Left ventricle myocardium inferior (tissue), 1 donor: ENCODE measurements around the gene NELFCD. TPM values are rescaled to one million over a fixed set of nuclear protein-coding genes. Genes with fewer than 3 reads are reported as not detected.
"Not testable (repeated sequence)": the region's sequence is repeated elsewhere in the genome, so short reads cannot be mapped to it uniquely, and the experiment has no call there.

Source experiments
- DNase-seq: peaks from one replicate; pipeline ENCODE4 v3.0.0-alpha.2; 2020
- H3K27ac ChIP-seq: fragments of 200-600 bp; replicated peaks from 2 replicates; pipeline ENCODE4 v1.8.0; 2021
- H3K27me3 ChIP-seq: fragments of 200-600 bp; 2 replicates; pipeline ENCODE4 v1.8.0; 2021; ENCODE audit warnings: low read depth
- H3K36me3 ChIP-seq: fragments of 200-600 bp; 2 replicates; pipeline ENCODE4 v1.8.0; 2021
- H3K4me1 ChIP-seq: fragments of 200-600 bp; 2 replicates; pipeline ENCODE4 v1.8.0; 2021
- H3K4me3 ChIP-seq: fragments of 200-600 bp; 2 replicates; pipeline ENCODE4 v1.8.0; 2021; ENCODE audit warnings: mild to moderate bottlenecking, moderate library complexity
- H3K9me3 ChIP-seq: fragments of 200-600 bp; replicated peaks from 2 replicates; pipeline ENCODE4 v1.8.0; 2021
- CTCF ChIP-seq: fragments of 200-600 bp; IDR thresholded peaks from 2 replicates; pipeline ENCODE4 v1.8.0; 2021; ENCODE audit warnings: antibody characterized with exemption, mild to moderate bottlenecking, borderline replicate concordance
- intact Hi-C: fragments of 100-400 bp; cut with micrococcal nuclease; formaldehyde crosslinking; loops from one replicate; pipeline ENCODE4 v1.11.0; 2022
- total RNA-seq: library from RNA; stranded (reverse); fragmentation: NEBNext Ultra II Directional; extraction: Animal tissue kit (Norgen Biotek cat#: 25700); gene quantifications from one replicate; pipeline ENCODE4 v1.2.1, GENCODE V29; 2021
- donor health status: DM: no; HTN: yes; CAD: no; lungs with severe emphysema.

The NELFCD gene
- total RNA-seq, 1 donor from 2014 or later = 30.4 TPM

- Histone ChIP-seq H3K4me3 (no peak overlapping the region), H3K4me1 (peaks cover 4% of the 10 kb centered on the region), H3K9me3 (no peaks in the 10 kb centered on the region), H3K27ac (no peak overlapping the region), H3K27me3 (no peaks in the 10 kb centered on the region), H3K36me3 (no peaks in the 10 kb centered on the region)
- DNase-seq = no peak
- TF ChIP-seq CTCF = no peak
- intact Hi-C loops = no loop called here
Observed at GRCh38 chr20:58942549-58942948, 38.5 kb upstream of the NELFCD start.

GRCh38 chr20:58944610-58945009, 36.4 kb upstream of the NELFCD start:
- Histone ChIP-seq H3K27me3 (no peaks in the 10 kb centered on the region), H3K4me3 (no peak overlapping the region), H3K4me1 (peaks cover 4% of the 10 kb centered on the region), H3K36me3 (no peaks in the 10 kb centered on the region), H3K27ac (no peak overlapping the region), H3K9me3 (no peaks in the 10 kb centered on the region)
- DNase-seq = no peak
- intact Hi-C loops = no loop called here
- no peak for TF ChIP-seq CTCF

- Histone ChIP-seq H3K27me3 (no peaks in the 10 kb centered on the region), H3K36me3 (no peaks in the 10 kb centered on the region), H3K27ac (no peak overlapping the region), H3K4me1 (peaks cover 4% of the 10 kb centered on the region), H3K4me3 (no peak overlapping the region), H3K9me3 (no peaks in the 10 kb centered on the region)
- intact Hi-C loops = no loop called here
- no peak for DNase-seq
- TF ChIP-seq CTCF = no peak
Observed at GRCh38 chr20:58945965-58946631, 35.0 kb upstream of the NELFCD start.

- H3K27ac ChIP-seq, H3K4me1 ChIP-seq, DNase-seq, H3K4me3 ChIP-seq, H3K27me3 ChIP-seq, H3K36me3 ChIP-seq, H3K9me3 ChIP-seq, intact Hi-C loops: not testable (repeated sequence)
Observed at GRCh38 chr20:58947797-58948388, 33.2 kb upstream of the NELFCD start.

GRCh38 chr20:58950603-58951002, 30.5 kb upstream of the NELFCD start:
- H3K27me3 ChIP-seq = no peaks in the 10 kb centered on the region
- H3K9me3 ChIP-seq = no peaks in the 10 kb centered on the region
- intact Hi-C loops = no loop called here
- H3K27ac ChIP-seq = no peak overlapping the region
- no peaks in the 10 kb centered on the region for H3K36me3 ChIP-seq
- no peak for DNase-seq
- no peaks in the 10 kb centered on the region for H3K4me1 ChIP-seq
- no peak for TF ChIP-seq CTCF
- no peak overlapping the region for H3K4me3 ChIP-seq

GRCh38 chr20:58953050-58953449, 28.0 kb upstream of the NELFCD start:
- TF ChIP-seq CTCF = no peak
- no peak overlapping the region for H3K27ac ChIP-seq
- no peaks in the 10 kb centered on the region for H3K9me3 ChIP-seq
- no peaks in the 10 kb centered on the region for H3K36me3 ChIP-seq
- no peaks in the 10 kb centered on the region for H3K27me3 ChIP-seq
- DNase-seq = no peak
- intact Hi-C loops = no loop called here
- no peak overlapping the region for H3K4me3 ChIP-seq
- H3K4me1 ChIP-seq = no peaks in the 10 kb centered on the region
